Left ventricle myocardium inferior (tissue), 1 donor: ENCODE results near the gene OTOS. TPM values are rescaled to one million over a fixed set of nuclear protein-coding genes. Genes with fewer than 3 reads are reported as not detected.

Experiments used
- DNase-seq: peaks from one replicate; pipeline ENCODE4 v3.0.0-alpha.2; 2020
- H3K27ac ChIP-seq: fragments of 200-600 bp; replicated peaks from 2 replicates; pipeline ENCODE4 v1.8.0; 2021
- H3K27me3 ChIP-seq: fragments of 200-600 bp; 2 replicates; pipeline ENCODE4 v1.8.0; 2021; ENCODE audit warnings: low read depth
- H3K36me3 ChIP-seq: fragments of 200-600 bp; 2 replicates; pipeline ENCODE4 v1.8.0; 2021
- H3K4me1 ChIP-seq: fragments of 200-600 bp; 2 replicates; pipeline ENCODE4 v1.8.0; 2021
- H3K4me3 ChIP-seq: fragments of 200-600 bp; 2 replicates; pipeline ENCODE4 v1.8.0; 2021; ENCODE audit warnings: mild to moderate bottlenecking, moderate library complexity
- H3K9me3 ChIP-seq: fragments of 200-600 bp; replicated peaks from 2 replicates; pipeline ENCODE4 v1.8.0; 2021
- intact Hi-C: fragments of 100-400 bp; cut with micrococcal nuclease; formaldehyde crosslinking; loops from one replicate; pipeline ENCODE4 v1.11.0; 2022
- total RNA-seq: library from RNA; stranded (reverse); fragmentation: NEBNext Ultra II Directional; extraction: Animal tissue kit (Norgen Biotek cat#: 25700); gene quantifications from one replicate; pipeline ENCODE4 v1.2.1, GENCODE V29; 2021
- TF ChIP-seq, protein P1 (sequence below): fragments of 200-600 bp; IDR thresholded peaks from 2 replicates; pipeline ENCODE4 v1.8.0; 2021; ENCODE audit warnings: antibody characterized with exemption, mild to moderate bottlenecking, borderline replicate concordance
- donor health status: DM: no; HTN: yes; CAD: no; lungs with severe emphysema.

Gene OTOS
- total RNA-seq, 1 donor from 2014 or later = not detected

DNA sequence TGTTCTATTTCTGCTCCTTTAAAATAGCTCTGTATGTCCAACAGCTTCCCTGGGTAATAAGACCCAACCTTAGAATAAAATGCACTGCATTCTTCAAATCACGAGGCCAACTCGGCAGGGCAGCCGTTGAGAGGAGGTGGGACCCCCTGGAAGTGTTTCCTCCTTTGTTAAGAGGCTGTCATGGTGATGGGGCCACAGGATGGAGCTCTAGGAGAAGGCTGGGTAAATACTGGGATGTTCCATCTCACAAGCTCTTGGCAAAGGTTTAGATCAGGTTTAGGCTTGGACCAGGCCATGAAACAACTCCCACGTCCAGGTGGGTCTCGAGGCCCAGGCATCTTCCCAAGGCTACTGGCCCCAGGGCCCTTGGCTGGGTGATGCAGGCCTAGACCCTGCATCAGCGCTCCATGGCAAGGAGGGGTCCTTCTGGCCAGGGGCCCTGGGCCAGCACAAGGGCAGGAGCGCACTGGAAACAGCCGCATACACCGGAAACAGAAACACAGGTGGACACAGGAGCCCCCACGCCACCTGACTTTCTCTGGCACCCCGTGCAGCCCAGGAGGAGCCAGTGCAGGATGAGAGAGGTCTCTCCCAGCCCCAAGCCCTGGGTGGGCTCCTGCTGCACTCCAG lies 38.8 kb upstream of the OTOS start:
- intact Hi-C loops = no loop called here
- Histone ChIP-seq H3K4me3 (no peak overlapping the region), H3K27ac (no peak overlapping the region), H3K4me1 (no peaks in the 10 kb centered on the region), H3K27me3 (peaks cover 87% of the 10 kb centered on the region), H3K36me3 (no peaks in the 10 kb centered on the region), H3K9me3 (no peaks in the 10 kb centered on the region)
- TF ChIP-seq, protein P1, sequence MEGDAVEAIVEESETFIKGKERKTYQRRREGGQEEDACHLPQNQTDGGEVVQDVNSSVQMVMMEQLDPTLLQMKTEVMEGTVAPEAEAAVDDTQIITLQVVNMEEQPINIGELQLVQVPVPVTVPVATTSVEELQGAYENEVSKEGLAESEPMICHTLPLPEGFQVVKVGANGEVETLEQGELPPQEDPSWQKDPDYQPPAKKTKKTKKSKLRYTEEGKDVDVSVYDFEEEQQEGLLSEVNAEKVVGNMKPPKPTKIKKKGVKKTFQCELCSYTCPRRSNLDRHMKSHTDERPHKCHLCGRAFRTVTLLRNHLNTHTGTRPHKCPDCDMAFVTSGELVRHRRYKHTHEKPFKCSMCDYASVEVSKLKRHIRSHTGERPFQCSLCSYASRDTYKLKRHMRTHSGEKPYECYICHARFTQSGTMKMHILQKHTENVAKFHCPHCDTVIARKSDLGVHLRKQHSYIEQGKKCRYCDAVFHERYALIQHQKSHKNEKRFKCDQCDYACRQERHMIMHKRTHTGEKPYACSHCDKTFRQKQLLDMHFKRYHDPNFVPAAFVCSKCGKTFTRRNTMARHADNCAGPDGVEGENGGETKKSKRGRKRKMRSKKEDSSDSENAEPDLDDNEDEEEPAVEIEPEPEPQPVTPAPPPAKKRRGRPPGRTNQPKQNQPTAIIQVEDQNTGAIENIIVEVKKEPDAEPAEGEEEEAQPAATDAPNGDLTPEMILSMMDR = no peak
- no peak for DNase-seq

DNA sequence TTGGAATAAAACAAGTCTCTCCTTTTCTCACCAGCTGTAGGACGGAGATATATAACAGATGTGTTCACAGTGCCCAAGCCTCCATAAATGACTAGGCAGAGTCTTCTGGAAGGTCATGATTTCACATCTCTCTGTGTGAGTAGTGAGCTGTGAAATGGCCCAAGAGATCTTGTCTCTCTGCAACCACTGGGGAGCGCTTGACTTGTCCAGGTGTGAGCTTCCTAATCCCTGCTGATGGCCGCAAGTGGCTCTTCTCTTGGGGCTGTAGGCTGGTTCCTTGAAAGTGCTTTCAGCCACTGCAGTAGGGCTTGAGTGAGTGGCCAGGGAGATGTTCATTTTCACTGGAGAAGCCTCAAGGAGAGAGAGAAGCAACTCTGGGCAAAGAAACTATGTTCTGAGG lies 38.1 kb upstream of the OTOS start:
- H3K36me3 ChIP-seq = no peaks in the 10 kb centered on the region
- no peaks in the 10 kb centered on the region for H3K9me3 ChIP-seq
- H3K4me1 ChIP-seq = no peaks in the 10 kb centered on the region
- H3K27ac ChIP-seq = no peak overlapping the region
- TF ChIP-seq, protein P1 = no peak
- H3K27me3 ChIP-seq = peaks cover 80% of the 10 kb centered on the region
- H3K4me3 ChIP-seq = no peak overlapping the region
- DNase-seq = no peak
- intact Hi-C loops = no loop called here

DNA sequence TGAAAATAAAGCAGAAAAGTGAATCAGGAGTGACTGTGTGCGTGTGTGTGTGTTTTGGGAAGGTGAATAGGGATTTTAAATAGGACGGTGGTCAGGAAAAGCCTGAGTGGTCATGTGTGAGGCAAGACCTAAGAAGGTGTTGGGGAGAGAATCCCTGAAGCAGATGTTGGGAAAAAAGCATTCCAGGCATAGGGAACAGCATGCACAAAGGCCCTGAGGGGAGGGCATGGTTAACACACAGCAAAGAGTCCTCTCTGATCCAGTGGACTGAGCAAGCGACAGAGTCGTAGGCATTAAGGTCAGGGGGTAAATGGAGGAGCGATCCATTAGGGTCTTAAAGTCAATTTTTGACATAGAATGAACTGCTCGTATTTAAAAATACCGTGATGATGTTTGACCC lies 34.0 kb upstream of the OTOS start:
- H3K4me3 ChIP-seq = no peak overlapping the region
- intact Hi-C loops = no loop called here
- TF ChIP-seq, protein P1 = no peak
- no peaks in the 10 kb centered on the region for H3K4me1 ChIP-seq
- H3K9me3 ChIP-seq = no peaks in the 10 kb centered on the region
- no peak overlapping the region for H3K27ac ChIP-seq
- no peak for DNase-seq
- H3K27me3 ChIP-seq = peaks cover 47% of the 10 kb centered on the region
- no peaks in the 10 kb centered on the region for H3K36me3 ChIP-seq

DNA sequence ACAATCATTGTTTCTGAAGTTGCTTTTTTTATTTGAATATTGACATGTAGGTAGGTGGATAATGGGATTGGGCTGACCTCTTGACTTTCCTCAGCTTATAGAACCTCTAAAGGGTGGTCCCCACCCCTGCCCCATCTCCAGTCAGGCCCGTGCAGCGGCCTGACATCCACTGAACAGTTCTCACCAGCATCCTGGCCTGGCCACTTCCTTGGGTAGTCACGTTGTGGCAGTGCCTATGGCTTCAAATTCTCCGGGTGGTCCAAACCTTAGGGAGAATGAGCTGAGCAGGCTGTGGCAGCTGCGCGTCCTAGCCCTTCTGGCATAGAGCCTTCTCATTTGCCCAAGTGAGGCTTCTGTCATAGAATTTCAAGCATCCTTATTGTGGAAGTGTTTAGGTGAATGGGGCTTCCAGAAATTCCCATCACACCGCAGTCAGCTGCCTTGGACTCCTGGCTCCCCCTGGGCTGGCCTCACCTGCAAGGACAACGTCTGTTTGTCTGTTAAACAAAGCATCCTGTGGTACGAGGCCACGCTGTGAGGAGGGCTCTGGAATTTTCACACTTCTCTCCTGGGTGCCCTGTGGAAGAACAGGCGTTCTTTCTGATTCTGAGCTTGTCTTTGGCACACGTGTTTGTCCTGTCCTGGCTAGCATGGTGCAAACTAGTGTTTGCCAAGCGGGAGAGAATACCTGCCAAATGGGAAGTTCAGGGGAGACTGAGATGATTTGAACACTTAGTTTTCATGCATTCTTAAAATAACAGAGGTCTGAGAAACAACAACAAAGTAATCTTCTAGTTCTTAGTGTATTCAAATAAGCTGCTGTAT lies 31.8 kb upstream of the OTOS start:
- peaks cover 43% of the 10 kb centered on the region for H3K27me3 ChIP-seq
- no peak overlapping the region for H3K4me3 ChIP-seq
- H3K27ac ChIP-seq = no peak overlapping the region
- no peaks in the 10 kb centered on the region for H3K36me3 ChIP-seq
- no peaks in the 10 kb centered on the region for H3K9me3 ChIP-seq
- no peak for DNase-seq
- no peaks in the 10 kb centered on the region for H3K4me1 ChIP-seq
- TF ChIP-seq, protein P1 = no peak
- intact Hi-C loops = no loop called here

DNA sequence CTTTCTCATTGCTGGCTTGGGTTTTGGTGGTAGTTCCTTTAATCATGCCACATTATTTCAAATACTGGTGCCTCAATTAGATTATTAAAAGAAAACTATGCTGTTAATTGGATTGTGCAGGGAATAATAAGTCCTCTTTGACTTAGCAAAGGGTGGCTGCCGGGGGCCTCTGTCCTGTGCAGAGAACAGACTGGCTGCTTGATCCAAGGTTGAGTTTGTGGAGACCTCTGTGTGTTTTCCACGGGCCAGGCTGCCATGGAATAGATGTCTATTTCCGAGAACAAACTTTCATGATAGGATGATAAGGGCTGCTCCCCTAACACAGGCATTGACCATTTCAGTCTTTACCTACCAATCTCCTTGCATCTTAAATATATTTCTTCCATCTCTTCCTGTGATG lies 30.4 kb upstream of the OTOS start:
- Histone ChIP-seq H3K27ac (no peak overlapping the region), H3K9me3 (no peaks in the 10 kb centered on the region), H3K4me1 (no peaks in the 10 kb centered on the region), H3K36me3 (no peaks in the 10 kb centered on the region), H3K4me3 (no peak overlapping the region), H3K27me3 (peaks cover 44% of the 10 kb centered on the region)
- TF ChIP-seq, protein P1 = no peak
- intact Hi-C loops = no loop called here
- no peak for DNase-seq
